ENCODE results near the gene PLK2.

The PLK2 gene

GRCh38 chr5:58477760-58478376, 18.0 kb upstream of the PLK2 start:
- DNase-seq = no peak

GRCh38 chr5:58475404-58475803, 15.5 kb upstream of the PLK2 start:
- DNase-seq = no peak

DNA sequence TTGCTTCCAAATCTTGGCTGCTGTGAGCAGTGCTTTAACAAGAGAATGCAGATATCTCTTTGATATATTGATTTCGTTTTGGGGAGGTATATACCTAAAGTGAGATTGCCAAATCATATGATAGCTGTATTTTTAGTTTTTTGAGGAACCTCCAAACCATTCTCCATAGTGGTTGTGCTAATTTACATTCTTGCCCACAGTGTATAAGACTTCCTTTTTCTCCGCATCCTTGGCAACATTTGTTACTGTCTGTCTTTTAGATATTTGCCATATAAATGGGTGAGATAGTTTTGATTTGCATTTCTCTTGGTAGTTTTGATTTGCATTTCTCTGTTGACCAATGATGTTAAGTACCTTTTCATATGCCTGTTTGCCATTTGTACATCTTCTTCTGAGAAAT, 10.0 kb upstream of the PLK2 start:
- no peak for DNase-seq

GRCh38 chr5:58466939-58467338, 7.1 kb upstream of the PLK2 start:
- DNase-seq = peak; percentile 52

DNA sequence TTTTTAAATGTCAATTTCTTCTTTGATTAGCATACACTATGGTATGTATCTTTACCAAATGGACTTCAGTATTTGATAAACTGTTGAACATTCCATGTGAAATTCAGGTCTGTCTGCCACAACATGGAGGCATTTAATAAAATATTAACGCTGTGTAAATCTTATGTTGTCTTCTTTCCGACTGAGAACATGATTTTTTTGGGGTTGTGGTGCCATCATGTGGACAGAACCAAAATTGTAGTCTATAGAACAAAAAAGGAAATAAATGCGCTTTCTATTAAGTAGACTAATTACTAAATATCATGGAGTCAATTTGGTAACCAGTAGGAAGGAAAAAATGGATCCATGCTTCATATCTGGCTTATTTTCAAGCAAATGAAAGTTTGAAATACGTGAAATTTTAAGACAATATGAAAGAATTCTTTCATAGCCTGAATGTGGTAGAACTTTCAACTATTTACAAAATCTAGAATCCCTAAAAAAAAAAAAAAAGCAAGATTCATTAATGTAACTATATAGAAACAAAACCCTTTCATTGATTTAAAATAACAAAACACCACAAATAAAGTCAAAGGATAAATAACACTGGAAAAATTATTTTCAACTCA, 2.8 kb upstream of the PLK2 start:
- DNase-seq = peak; percentile 45

DNA sequence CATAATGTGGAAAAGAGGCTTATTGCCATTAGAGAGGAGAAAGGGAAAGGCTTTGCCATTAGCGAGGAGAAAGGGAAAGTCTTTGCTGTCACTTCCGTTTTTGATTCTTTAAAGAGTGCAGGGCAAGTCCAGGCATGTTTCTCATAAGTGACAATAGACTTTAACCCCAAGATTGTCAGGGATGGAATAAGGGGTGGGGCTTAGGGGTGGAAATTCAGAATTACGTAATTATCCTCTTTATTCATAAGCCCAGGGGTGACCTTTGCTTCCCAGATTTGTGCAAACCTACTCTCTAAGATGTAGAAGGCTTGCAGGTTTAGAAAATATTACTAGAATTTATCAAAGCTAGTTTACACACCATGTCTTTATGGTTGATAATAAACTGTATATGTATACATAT, 2.3 kb upstream of the PLK2 start:
- no peak for DNase-seq

DNA sequence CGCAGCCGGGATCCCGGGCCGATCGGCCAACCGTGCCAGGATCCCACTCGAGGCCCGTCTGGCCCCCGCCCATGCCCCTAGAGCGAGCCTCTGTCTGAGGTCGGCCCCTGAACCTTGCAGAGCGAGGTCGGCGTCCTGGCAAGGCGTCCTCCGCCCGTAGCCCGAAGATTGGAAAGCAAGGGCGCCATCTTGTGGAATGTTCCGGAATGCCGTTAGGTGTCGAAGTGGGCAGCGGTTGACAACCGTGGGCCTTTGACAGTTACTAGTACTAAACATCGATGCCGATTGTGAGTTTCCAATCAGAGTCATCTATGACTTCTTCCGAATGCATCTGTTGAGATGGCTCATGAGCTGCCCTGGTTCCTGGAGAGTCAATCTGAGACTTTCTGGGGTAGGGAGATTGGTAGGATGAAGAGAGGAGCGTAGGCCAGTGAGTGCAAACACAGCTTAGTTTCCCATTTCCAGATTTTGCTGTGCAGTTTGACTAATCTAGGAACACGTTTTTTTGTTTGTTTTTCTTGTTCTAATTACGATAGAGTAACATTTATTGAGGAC, 923 bp upstream of the PLK2 start:
- DNase-seq = peak; percentile 87

- DNase-seq = no peak
These were observed 512 bp downstream of the PLK2 start for GRCh38 chr5:58459146-58460001.

DNA sequence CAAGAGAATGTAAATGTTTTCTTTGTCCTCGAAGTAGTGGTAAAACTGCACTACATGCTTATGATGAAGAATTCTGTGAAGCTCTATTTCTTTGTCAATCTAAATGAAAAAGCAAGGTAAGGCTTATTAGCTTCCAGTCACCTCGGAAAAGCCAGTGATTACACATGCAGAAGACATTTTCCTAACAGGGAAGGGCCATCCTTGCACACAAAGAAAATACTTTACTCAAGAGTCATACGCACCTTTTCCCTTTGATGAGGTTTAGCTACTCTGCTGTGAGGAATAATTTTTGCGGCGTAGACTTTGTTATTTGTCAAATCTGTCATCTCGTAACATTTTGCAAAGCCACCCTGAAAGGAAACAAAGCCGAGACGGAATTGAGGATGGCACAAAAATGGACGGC, 1.1 kb downstream of the PLK2 start:
- no peak for DNase-seq

- DNase-seq = no peak
These were observed 1.6 kb downstream of the PLK2 start for GRCh38 chr5:58458141-58458742.

DNA sequence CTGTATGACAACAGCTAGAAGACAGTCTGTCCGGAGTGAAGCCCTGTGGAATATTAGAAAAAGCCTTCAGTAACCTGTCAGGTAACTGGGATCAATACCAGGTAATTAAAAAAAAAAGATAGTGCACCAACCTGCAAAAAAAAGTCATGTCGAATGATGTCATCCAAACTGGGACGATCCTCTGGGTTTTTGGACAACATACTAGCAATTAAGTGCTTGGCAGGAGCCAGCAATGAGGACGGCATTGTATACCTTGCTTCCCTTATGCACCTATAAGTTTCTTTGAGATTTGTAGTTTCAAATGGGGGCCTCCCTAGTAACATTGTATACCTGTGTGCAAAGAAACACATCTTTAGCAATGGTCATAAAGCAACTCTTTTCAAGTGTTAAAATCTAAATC, 2.8 kb downstream of the PLK2 start:
- DNase-seq = no peak

- no peak for DNase-seq
These were observed 3.4 kb downstream of the PLK2 start for GRCh38 chr5:58456486-58456885.

DNA sequence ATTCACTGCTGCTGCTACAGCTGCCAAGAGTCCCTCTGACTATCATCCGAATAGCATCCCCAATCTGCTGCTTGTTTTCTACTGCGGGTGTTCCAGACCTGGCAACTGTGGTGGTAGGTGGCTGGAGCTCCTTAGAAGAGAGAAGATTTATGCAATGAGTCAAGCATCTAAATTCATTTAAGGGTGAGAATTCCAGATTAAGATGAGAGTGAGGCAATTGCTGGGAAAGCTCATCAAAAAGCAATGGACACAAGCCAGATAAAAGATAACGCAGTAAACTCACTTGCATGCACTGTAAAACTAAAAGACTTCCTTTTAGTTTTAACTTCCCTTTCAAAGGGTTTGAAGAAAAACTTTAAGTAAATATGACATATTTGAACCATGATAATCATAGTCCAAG, 3.9 kb downstream of the PLK2 start:
- no peak for DNase-seq

DNA sequence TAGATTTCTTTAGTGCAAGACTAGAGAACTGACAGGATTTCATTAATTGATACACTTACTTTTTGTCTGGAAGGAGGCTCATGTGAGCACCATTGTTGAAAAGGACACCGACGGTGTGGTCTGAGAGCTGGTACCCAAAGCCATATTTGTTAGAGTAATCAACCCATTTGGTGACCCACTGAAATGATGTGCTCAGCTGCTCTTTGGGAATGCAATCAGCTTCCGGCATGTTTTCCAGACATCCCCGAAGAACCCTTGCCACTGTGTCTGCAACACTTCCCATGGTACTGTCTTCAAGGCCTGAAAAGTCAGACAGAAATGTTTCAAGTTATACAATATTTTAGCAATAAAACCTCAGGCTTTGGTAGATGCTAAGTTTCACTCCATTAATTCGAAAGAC, 4.4 kb downstream of the PLK2 start:
- DNase-seq = no peak

DNA sequence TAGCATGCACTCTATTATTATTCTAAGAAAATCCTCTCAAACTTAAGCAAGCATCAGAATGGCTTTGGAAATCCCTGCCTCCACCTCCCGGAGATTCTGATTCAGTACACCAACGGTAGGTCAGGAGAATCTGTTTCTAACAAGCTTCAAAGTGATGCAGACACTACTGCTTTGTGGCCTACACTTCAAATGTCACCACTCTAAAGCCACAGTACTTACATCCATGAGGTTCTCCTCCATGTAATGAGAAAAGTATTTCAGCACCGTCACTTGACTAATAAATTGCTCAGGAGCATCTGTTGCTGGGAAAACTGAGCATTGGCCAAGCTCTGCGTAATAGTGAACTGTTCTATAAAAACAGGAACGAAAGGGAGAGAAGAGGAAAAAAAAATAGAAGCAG, 4.8 kb downstream of the PLK2 start:
- no peak for DNase-seq

DNA sequence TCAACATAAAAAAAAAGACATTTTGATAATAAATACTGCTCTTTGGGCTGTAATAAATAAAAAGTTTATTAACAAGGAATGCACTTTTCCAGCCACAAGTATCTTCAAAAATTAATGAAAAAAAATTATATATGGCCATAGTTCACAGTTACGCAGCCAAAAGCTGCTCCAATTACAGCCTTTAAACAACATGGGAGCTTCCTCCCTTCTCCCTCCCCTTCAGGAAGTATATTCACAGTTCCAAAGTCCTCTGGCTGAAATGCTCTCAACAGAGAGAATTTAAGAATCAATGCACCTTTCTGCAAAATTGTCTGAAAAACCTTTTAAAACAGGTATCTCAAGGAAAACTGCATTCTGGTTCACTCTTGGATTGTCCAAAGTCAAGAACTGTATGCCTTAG, 5.9 kb downstream of the PLK2 start:
- no peak for DNase-seq

- DNase-seq = no peak
These were observed 6.6 kb downstream of the PLK2 start for GRCh38 chr5:58453306-58453705.

DNA sequence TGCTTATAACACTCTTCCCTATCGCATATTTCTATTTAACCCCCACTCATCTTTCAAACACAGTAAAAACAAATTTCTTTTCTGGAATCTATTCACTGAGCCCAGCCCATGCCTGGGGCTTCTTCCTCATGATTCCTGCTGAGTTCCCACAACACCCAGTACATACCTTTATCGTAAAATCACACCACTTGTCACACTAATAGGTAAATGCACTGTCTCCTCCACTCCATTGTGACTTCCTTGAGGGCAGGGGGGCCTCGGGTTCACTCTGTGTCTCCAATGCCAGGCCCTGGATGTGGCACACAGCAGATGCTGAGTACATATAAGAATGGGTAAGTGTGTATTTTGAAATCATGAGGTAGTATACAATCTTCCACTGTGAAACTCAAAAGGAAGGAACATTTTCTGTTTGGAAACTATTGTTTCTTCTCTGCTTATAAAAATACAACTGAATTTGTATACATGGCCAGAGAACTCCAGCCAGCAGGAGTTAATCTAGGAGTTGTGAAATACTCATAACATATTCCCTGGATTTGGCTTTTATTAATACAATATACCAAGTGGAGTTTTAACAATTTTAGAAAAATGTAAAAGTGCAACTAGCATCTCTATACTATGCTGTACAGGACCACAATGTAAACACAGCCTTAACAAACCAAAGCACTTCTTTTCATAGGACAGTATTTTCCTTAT, 7.2 kb downstream of the PLK2 start:
- DNase-seq = no peak

GRCh38 chr5:58451732-58452565, 7.9 kb downstream of the PLK2 start:
- DNase-seq = no peak

GRCh38 chr5:58450811-58451629, 8.9 kb downstream of the PLK2 start:
- DNase-seq = no peak

DNA sequence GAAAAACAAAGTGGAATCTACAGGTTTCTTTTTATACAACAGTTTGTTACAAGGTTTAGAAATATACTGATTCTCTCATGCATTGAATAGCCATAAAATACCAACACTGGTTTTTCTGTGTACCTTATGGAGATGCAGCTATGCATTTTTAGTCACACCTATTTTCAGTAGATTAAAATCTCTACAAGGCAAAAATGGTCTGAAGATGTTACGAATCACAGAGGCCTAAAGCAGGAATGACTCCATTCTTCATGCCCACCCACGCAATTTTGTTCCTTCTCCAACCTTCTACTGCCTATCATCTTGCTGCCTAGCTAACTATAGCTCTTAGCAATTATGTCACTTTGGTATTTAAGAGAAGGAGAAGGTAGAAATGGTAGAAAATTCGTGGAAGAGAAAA, 9.9 kb downstream of the PLK2 start:
- no peak for DNase-seq
